ENCODE measurements around the gene HMGN4.

The HMGN4 gene

GRCh38 chr6:26552205-26552604 lies 14.0 kb downstream of the HMGN4 start:
- DNase-seq (ENCODE audit: low read depth, low spot score), result no peak

- no peak for DNase-seq (ENCODE audit: low read depth, low spot score)
These were observed 14.5 kb downstream of the HMGN4 start for GRCh38 chr6:26552640-26553188.

GRCh38 chr6:26553264-26553634 lies 15.1 kb downstream of the HMGN4 start:
- DNase-seq (ENCODE audit: low read depth, low spot score), result peak; percentile 88

GRCh38 chr6:26553635-26554446 lies 15.7 kb downstream of the HMGN4 start:
- DNase-seq (ENCODE audit: low read depth, low spot score), result peak; percentile 95

GRCh38 chr6:26554447-26554696 lies 16.2 kb downstream of the HMGN4 start:
- no peak for DNase-seq (ENCODE audit: low read depth, low spot score)

GRCh38 chr6:26554697-26555504 lies 16.7 kb downstream of the HMGN4 start:
- DNase-seq (ENCODE audit: low read depth, low spot score), result peak; percentile 85

- no peak for DNase-seq (ENCODE audit: low read depth, low spot score)
These were observed 17.5 kb downstream of the HMGN4 start for GRCh38 chr6:26555505-26556262.

- DNase-seq (ENCODE audit: low read depth, low spot score), result peak; percentile 95
These were observed 18.3 kb downstream of the HMGN4 start for GRCh38 chr6:26556263-26557070.

GRCh38 chr6:26561533-26562466 lies 23.6 kb downstream of the HMGN4 start:
- DNase-seq (ENCODE audit: low read depth, low spot score), result no peak

- no peak for DNase-seq (ENCODE audit: low read depth, low spot score)
These were observed 25.3 kb downstream of the HMGN4 start for GRCh38 chr6:26563488-26563887.

GRCh38 chr6:26568601-26569432 lies 30.7 kb downstream of the HMGN4 start:
- DNase-seq (ENCODE audit: low read depth, low spot score), result peak; percentile 95

- DNase-seq (ENCODE audit: low read depth, low spot score), result no peak
These were observed 31.2 kb downstream of the HMGN4 start for GRCh38 chr6:26569433-26569764.

GRCh38 chr6:26570027-26570809 lies 32.1 kb downstream of the HMGN4 start:
- no peak for DNase-seq (ENCODE audit: low read depth, low spot score)

GRCh38 chr6:26571592-26572296 lies 33.6 kb downstream of the HMGN4 start:
- peak; percentile 94 for DNase-seq (ENCODE audit: low read depth, low spot score)

- peak; percentile 53 for DNase-seq (ENCODE audit: low read depth, low spot score)
These were observed 37.4 kb downstream of the HMGN4 start for GRCh38 chr6:26575494-26575939.

GRCh38 chr6:26576407-26576843 lies 38.3 kb downstream of the HMGN4 start:
- DNase-seq (ENCODE audit: low read depth, low spot score), result no peak

- DNase-seq (ENCODE audit: low read depth, low spot score), result peak; percentile 88
These were observed 39.0 kb downstream of the HMGN4 start for GRCh38 chr6:26576929-26577719.

Data from ELF-1 (cell line).